Fibroblast of lung (primary cell): Measurements from ENCODE around the gene EPHB4. TPM values are rescaled to one million over a fixed set of nuclear protein-coding genes. Genes with fewer than 3 reads are reported as not detected.

ENCODE experiments used
- DNase-seq, 2 donors: peaks; one replicate each; pipeline versions ENCODE4 v3.0.0 to v3.0.0-alpha.2; 2010; ENCODE audit warnings: low read depth in 2 of 2
- H2AFZ ChIP-seq: 2 replicates; pipeline ENCODE4 v1.5.1; 2012; ENCODE audit warnings: low read length, control low read depth, inconsistent platforms
- H3K27ac ChIP-seq: 2 replicates; pipeline ENCODE4 v1.5.1; 2011; ENCODE audit warnings: low read length, control low read depth; ENCODE audit not compliant: insufficient read depth
- H3K27me3 ChIP-seq: 2 replicates; pipeline ENCODE4 v1.5.1; 2011; ENCODE audit warnings: mild to moderate bottlenecking, low read length; ENCODE audit not compliant: control insufficient read depth, insufficient read depth
- H3K36me3 ChIP-seq: 2 replicates; pipeline ENCODE4 v1.5.1; 2011; ENCODE audit warnings: low read length; ENCODE audit not compliant: control insufficient read depth, insufficient read depth
- H3K4me1 ChIP-seq: 2 replicates; pipeline ENCODE4 v1.5.1; 2011; ENCODE audit warnings: low read length; ENCODE audit not compliant: control insufficient read depth, insufficient read depth; ENCODE audit errors: extremely low read depth
- H3K4me2 ChIP-seq: 2 replicates; pipeline ENCODE4 v1.5.1; 2011; ENCODE audit warnings: low read length, control low read depth; ENCODE audit not compliant: insufficient read depth; ENCODE audit errors: extremely low read depth
- H3K4me3 ChIP-seq, 4 experiments: fragments of 200-600 bp in 1 of 4; sonication (generic) in 1 of 4; replicated peaks in 1 of 4; 2 replicates each; pipeline ENCODE4 v1.5.1; 2011 to 2016; ENCODE audit warnings: low read length in 4 of 4, low read depth in 3 of 4, mild to moderate bottlenecking in 3 of 4, control low read depth in 2 of 4, inconsistent platforms in 1 of 4, mixed read lengths in 1 of 4; ENCODE audit not compliant: insufficient read depth in 1 of 4; ENCODE audit errors: control extremely low read depth in 1 of 4
- H3K79me2 ChIP-seq: 2 replicates; pipeline ENCODE4 v1.5.1; 2012; ENCODE audit warnings: mild to moderate bottlenecking, low read length, inconsistent platforms; ENCODE audit not compliant: control insufficient read depth, insufficient read depth
- H3K9ac ChIP-seq: 2 replicates; pipeline ENCODE4 v1.5.1; 2011; ENCODE audit warnings: mild to moderate bottlenecking, low read length, control low read depth; ENCODE audit not compliant: insufficient read depth
- H3K9me3 ChIP-seq: 2 replicates; pipeline ENCODE4 v1.5.1; 2012; ENCODE audit warnings: low read depth, low read length; ENCODE audit not compliant: control insufficient read depth, insufficient read depth
- H4K20me1 ChIP-seq: 2 replicates; pipeline ENCODE4 v1.5.1; 2011; ENCODE audit warnings: low read length; ENCODE audit not compliant: control insufficient read depth, insufficient read depth; ENCODE audit errors: extremely low read depth
- EZH2 ChIP-seq: IDR thresholded peaks from 2 replicates; pipeline ENCODE4 v1.5.1; 2012; ENCODE audit warnings: low read length, control low read depth, mild to moderate bottlenecking; ENCODE audit errors: missing control alignments
- polyA minus RNA-seq: library from RNA; depleted of rRNA, polyadenylated mRNA; stranded (reverse); fragments of >200 nt; gene quantifications from 2 replicates; pipeline ENCODE4 v1.2.3, GENCODE V29; 2011; ENCODE audit warnings: low replicate concordance
- polyA plus RNA-seq, 2 donors: library from polyadenylated mRNA; depleted of rRNA in 1 of 2; stranded (reverse) in 1 of 2; unstranded in 1 of 2; fragments of >200 nt; gene quantifications; 2 replicates each; pipeline ENCODE4 v1.2.1, GENCODE V29; 2011 to 2012; ENCODE audit warnings: missing spikeins in 1 of 2
- total RNA-seq: library from RNA; depleted of rRNA; stranded (reverse); fragments of >200 nt; gene quantifications from 2 replicates; pipeline ENCODE4 v1.2.1, GENCODE V29; 2014
- TF ChIP-seq, protein P1 (sequence below), 2 donors: IDR thresholded peaks in 1 of 2; conservative IDR thresholded peaks in 1 of 2; 1 replicate in 1 of 2; 2 replicates in 1 of 2; pipeline ENCODE4 v1.5.1; 2011 to 2012; ENCODE audit warnings: low read length in 2 of 2, control low read depth in 1 of 2, inconsistent platforms in 1 of 2, low read depth in 1 of 2, mild to moderate bottlenecking in 1 of 2

Gene EPHB4
- total RNA-seq (75.8 and 98.8 TPM in 2 replicates), polyA plus RNA-seq (28.5 and 36.0 TPM in 2 replicates), polyA minus RNA-seq (73.9 and 106 TPM in 2 replicates)
- 31.5 and 38.5 TPM in 2 replicates for polyA plus RNA-seq (2012)

GRCh38 chr7:100827330-100828226 is at the start of gene EPHB4:
Gene EPHB4, minus strand, starts transcription at chr7:100827523. Its CDS starts 493 bp downstream, at chr7:100827030.
- no peaks in the 10 kb centered on the region for H4K20me1 ChIP-seq
- H3K27me3 ChIP-seq: no peaks in the 10 kb centered on the region
- H3K9me3 ChIP-seq: no peaks in the 10 kb centered on the region
- H3K4me3 ChIP-seq: peak within 1 kb of the TSS; percentile 87 to 88 (median 88)
- H3K36me3 ChIP-seq: peaks cover 11% of the 10 kb centered on the region
- DNase-seq: peak; percentile 88 to 89
- H3K9ac ChIP-seq: peak within 1 kb of the TSS; percentile 58
- H2AFZ ChIP-seq: peak within 1 kb of the TSS; percentile 23
- peaks cover 27% of the 10 kb centered on the region for H3K79me2 ChIP-seq
- peak within 1 kb of the TSS; percentile 60 for H3K4me2 ChIP-seq
- H3K4me1 ChIP-seq: peaks cover 3% of the 10 kb centered on the region
- TF ChIP-seq EZH2: no peak
- TF ChIP-seq, protein P1, sequence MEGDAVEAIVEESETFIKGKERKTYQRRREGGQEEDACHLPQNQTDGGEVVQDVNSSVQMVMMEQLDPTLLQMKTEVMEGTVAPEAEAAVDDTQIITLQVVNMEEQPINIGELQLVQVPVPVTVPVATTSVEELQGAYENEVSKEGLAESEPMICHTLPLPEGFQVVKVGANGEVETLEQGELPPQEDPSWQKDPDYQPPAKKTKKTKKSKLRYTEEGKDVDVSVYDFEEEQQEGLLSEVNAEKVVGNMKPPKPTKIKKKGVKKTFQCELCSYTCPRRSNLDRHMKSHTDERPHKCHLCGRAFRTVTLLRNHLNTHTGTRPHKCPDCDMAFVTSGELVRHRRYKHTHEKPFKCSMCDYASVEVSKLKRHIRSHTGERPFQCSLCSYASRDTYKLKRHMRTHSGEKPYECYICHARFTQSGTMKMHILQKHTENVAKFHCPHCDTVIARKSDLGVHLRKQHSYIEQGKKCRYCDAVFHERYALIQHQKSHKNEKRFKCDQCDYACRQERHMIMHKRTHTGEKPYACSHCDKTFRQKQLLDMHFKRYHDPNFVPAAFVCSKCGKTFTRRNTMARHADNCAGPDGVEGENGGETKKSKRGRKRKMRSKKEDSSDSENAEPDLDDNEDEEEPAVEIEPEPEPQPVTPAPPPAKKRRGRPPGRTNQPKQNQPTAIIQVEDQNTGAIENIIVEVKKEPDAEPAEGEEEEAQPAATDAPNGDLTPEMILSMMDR (conservative IDR thresholded peaks at IDR 0.05 in 1 of 2, IDR thresholded peaks at IDR 0.05 in 1 of 2; ENCODE audit: low read depth in 1 of 2, low read length in 2 of 2): peak; percentile 50 to 70
- no peak within 1 kb of the TSS for H3K27ac ChIP-seq

- peaks cover 64% of the 10 kb centered on the region for H3K79me2 ChIP-seq
- DNase-seq: no peak
- H3K4me3 ChIP-seq: peak overlapping the region; percentile 58 to 95 (median 94)
- peak overlapping the region; percentile 92 for H3K27ac ChIP-seq
- no peaks in the 10 kb centered on the region for H3K27me3 ChIP-seq
- H3K9ac ChIP-seq: peak overlapping the region; percentile 88
- H4K20me1 ChIP-seq: no peaks in the 10 kb centered on the region
- TF ChIP-seq, protein P1 (conservative IDR thresholded peaks at IDR 0.05 in 1 of 2, IDR thresholded peaks at IDR 0.05 in 1 of 2; ENCODE audit: low read depth in 1 of 2, low read length in 2 of 2): no peak
- no peak for TF ChIP-seq EZH2
- H3K36me3 ChIP-seq: peaks cover 27% of the 10 kb centered on the region
- no peak overlapping the region for H2AFZ ChIP-seq
- peak overlapping the region; percentile 90 for H3K4me2 ChIP-seq
- H3K9me3 ChIP-seq: no peaks in the 10 kb centered on the region
- H3K4me1 ChIP-seq: peaks cover 6% of the 10 kb centered on the region
Observed at GRCh38 chr7:100875356-100875751, 48.0 kb upstream of the EPHB4 start.

- peak within 1 kb of the TSS; percentile 88 for H3K9ac ChIP-seq
- no peaks in the 10 kb centered on the region for H3K9me3 ChIP-seq
- TF ChIP-seq EZH2: no peak
- TF ChIP-seq, protein P1 (conservative IDR thresholded peaks at IDR 0.05 in 1 of 2, IDR thresholded peaks at IDR 0.05 in 1 of 2; ENCODE audit: low read depth in 1 of 2, low read length in 2 of 2): peak; percentile 23 to 28
- no peaks in the 10 kb centered on the region for H4K20me1 ChIP-seq
- H3K4me2 ChIP-seq: peak within 1 kb of the TSS; percentile 90
- no peaks in the 10 kb centered on the region for H3K27me3 ChIP-seq
- H3K4me1 ChIP-seq: peaks cover 6% of the 10 kb centered on the region
- H3K79me2 ChIP-seq: peaks cover 64% of the 10 kb centered on the region
- peak; percentile 96 to 98 for DNase-seq
- H3K27ac ChIP-seq: peak within 1 kb of the TSS; percentile 92
- peak within 1 kb of the TSS; percentile 62 for H2AFZ ChIP-seq
- H3K4me3 ChIP-seq: peak within 1 kb of the TSS; percentile 58 to 95 (median 94)
- peaks cover 27% of the 10 kb centered on the region for H3K36me3 ChIP-seq
Observed at GRCh38 chr7:100874577-100875355, 47.4 kb upstream of the EPHB4 start, which contains the start of gene SRRT. Gene SRRT, plus strand, starts transcription at chr7:100875103. Its CDS starts 488 bp downstream, at chr7:100875591.
